ENCODE measurements around the gene ZNF296. TPM values are rescaled to one million over a fixed set of nuclear protein-coding genes. Genes with fewer than 3 reads are reported as not detected.

ZNF296 gene
- total and polyA plus RNA-seq, 2 of the 13 experiments (the other 11 are each of a cell fraction or from before 2014, with no cell fraction given), result 0.26 to 0.62 TPM

DNA sequence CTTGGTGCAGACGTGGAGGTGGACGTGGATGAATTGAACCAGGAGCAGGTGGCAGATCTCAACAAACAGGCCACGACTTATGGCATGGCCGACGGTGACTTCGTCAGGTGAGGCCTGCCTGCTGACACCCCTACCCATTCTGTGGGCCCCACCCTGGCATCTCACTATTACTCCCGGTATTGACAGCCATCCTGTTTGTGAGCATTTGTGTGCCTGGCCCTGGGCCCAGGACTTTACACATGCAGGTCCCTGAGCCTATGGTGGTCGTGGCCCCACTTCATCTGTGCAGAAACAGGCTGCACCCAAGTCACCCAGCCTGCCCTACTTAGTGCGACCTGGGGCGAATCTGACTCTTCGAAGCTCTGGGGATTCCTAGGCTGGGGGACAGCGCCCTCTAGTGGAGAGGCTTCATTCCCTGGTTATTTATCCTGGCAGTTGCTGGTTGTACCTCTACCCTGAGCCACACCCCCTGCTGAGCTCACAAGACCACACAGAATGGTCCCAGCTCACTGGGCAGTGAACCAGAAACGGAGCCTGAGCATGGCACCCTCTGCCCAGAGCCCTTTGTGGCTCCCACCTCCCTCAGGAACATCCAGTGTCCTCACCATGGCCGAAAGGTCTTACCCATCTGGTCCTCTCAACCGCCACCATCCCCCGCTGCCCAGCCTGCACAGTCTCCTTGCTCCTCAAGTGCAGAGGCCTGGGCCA lies 16.9 kb downstream of the ZNF296 start (continued):
- TF ChIP-seq, protein P1, sequence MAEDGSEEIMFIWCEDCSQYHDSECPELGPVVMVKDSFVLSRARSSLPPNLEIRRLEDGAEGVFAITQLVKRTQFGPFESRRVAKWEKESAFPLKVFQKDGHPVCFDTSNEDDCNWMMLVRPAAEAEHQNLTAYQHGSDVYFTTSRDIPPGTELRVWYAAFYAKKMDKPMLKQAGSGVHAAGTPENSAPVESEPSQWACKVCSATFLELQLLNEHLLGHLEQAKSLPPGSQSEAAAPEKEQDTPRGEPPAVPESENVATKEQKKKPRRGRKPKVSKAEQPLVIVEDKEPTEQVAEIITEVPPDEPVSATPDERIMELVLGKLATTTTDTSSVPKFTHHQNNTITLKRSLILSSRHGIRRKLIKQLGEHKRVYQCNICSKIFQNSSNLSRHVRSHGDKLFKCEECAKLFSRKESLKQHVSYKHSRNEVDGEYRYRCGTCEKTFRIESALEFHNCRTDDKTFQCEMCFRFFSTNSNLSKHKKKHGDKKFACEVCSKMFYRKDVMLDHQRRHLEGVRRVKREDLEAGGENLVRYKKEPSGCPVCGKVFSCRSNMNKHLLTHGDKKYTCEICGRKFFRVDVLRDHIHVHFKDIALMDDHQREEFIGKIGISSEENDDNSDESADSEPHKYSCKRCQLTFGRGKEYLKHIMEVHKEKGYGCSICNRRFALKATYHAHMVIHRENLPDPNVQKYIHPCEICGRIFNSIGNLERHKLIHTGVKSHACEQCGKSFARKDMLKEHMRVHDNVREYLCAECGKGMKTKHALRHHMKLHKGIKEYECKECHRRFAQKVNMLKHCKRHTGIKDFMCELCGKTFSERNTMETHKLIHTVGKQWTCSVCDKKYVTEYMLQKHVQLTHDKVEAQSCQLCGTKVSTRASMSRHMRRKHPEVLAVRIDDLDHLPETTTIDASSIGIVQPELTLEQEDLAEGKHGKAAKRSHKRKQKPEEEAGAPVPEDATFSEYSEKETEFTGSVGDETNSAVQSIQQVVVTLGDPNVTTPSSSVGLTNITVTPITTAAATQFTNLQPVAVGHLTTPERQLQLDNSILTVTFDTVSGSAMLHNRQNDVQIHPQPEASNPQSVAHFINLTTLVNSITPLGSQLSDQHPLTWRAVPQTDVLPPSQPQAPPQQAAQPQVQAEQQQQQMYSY (CRISPR knock-in tag; IDR thresholded peaks at IDR 0.05), result no peak
- TF ChIP-seq, protein P2, sequence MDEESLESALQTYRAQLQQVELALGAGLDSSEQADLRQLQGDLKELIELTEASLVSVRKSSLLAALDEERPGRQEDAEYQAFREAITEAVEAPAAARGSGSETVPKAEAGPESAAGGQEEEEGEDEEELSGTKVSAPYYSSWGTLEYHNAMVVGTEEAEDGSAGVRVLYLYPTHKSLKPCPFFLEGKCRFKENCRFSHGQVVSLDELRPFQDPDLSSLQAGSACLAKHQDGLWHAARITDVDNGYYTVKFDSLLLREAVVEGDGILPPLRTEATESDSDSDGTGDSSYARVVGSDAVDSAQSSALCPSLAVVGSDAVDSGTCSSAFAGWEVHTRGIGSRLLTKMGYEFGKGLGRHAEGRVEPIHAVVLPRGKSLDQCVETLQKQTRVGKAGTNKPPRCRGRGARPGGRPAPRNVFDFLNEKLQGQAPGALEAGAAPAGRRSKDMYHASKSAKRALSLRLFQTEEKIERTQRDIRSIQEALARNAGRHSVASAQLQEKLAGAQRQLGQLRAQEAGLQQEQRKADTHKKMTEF (CRISPR knock-in tag; IDR thresholded peaks at IDR 0.05), result no peak
- no peak for TF ChIP-seq MED13 (CRISPR knock-in tag; IDR thresholded peaks at IDR 0.05)
- TF ChIP-seq NFE2L1 (CRISPR knock-in tag; IDR thresholded peaks at IDR 0.05; ENCODE audit: borderline replicate concordance), result no peak
- TF ChIP-seq, protein P3, sequence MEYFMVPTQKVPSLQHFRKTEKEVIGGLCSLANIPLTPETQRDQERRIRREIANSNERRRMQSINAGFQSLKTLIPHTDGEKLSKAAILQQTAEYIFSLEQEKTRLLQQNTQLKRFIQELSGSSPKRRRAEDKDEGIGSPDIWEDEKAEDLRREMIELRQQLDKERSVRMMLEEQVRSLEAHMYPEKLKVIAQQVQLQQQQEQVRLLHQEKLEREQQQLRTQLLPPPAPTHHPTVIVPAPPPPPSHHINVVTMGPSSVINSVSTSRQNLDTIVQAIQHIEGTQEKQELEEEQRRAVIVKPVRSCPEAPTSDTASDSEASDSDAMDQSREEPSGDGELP (IDR thresholded peaks at IDR 0.05; ENCODE audit: borderline replicate concordance, low read depth), result no peak
- no peak for TF ChIP-seq SKI (IDR thresholded peaks at IDR 0.05; ENCODE audit: partially characterized antibody)
- TF ChIP-seq TGIF2 (CRISPR knock-in tag; IDR thresholded peaks at IDR 0.05), result no peak
- TF ChIP-seq, protein P4, sequence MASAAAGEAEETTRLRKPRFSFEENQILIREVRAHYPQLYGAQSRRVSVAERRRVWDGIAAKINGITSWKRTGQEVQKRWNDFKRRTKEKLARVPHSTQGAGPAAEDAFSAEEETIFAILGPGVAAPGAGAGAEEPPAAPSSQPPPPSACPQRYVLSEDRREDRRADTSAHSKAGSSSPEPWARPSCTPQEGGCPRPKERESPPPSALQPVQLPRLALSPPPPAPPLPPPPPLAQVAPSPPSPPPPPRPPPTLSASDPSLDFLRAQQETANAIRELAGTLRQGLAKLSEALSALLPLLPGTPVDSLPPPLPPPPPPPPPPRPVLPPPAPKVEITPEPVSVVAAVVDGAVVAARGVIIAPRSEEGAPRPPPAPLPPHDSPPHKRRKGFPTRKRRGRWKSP (CRISPR knock-in tag; IDR thresholded peaks at IDR 0.05), result no peak
- no peak for TF ChIP-seq ZNF557 (CRISPR knock-in tag; IDR thresholded peaks at IDR 0.05)
- no peak for TF ChIP-seq ZNF660 (CRISPR knock-in tag; IDR thresholded peaks at IDR 0.05; ENCODE audit: borderline replicate concordance, low read depth)
- TF ChIP-seq PTBP1 (IDR thresholded peaks at IDR 0.05; ENCODE audit: low read depth, low read length, poor library complexity, severe bottlenecking), result no peak
- TF ChIP-seq, protein P5, sequence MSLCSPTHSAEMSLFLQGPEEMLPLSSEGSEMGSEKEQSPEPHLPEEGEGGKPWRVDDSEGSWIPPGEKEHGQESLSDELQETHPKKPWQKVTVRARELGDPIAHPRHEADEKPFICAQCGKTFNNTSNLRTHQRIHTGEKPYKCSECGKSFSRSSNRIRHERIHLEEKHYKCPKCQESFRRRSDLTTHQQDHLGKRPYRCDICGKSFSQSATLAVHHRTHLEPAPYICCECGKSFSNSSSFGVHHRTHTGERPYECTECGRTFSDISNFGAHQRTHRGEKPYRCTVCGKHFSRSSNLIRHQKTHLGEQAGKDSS (CRISPR knock-in tag; IDR thresholded peaks at IDR 0.05; ENCODE audit: borderline replicate concordance, low read depth), result 0 out of 2 replicates have a peak, but pooled peaks have one; percentile 38
- TF ChIP-seq ZNF33A (CRISPR knock-in tag; IDR thresholded peaks at IDR 0.05; ENCODE audit: borderline replicate concordance), result no peak
- 0 out of 2 replicates have a peak, but pooled peaks have one; percentile 27 for TF ChIP-seq ELF3 (CRISPR knock-in tag; IDR thresholded peaks at IDR 0.05)
- no peak for TF ChIP-seq IRF2 (CRISPR knock-in tag; IDR thresholded peaks at IDR 0.05)
- TF ChIP-seq RFX1 (IDR thresholded peaks at IDR 0.05), result no peak
- TF ChIP-seq ZNF260 (CRISPR knock-in tag; IDR thresholded peaks at IDR 0.05; ENCODE audit: borderline replicate concordance, low read depth), result no peak
- no peak for TF ChIP-seq NCOA2 (CRISPR knock-in tag; IDR thresholded peaks at IDR 0.05)
- TF ChIP-seq, protein P6, sequence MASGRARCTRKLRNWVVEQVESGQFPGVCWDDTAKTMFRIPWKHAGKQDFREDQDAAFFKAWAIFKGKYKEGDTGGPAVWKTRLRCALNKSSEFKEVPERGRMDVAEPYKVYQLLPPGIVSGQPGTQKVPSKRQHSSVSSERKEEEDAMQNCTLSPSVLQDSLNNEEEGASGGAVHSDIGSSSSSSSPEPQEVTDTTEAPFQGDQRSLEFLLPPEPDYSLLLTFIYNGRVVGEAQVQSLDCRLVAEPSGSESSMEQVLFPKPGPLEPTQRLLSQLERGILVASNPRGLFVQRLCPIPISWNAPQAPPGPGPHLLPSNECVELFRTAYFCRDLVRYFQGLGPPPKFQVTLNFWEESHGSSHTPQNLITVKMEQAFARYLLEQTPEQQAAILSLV (CRISPR knock-in tag; IDR thresholded peaks at IDR 0.05; ENCODE audit: borderline replicate concordance), result no peak
- TF ChIP-seq POGZ (CRISPR knock-in tag; IDR thresholded peaks at IDR 0.05), result no peak
- TF ChIP-seq ZBTB38 (CRISPR knock-in tag; IDR thresholded peaks at IDR 0.05), result peak; percentile 34; the same call in 1 of the 2 replicates
